ENCODE measurements around the gene KRT5.

GRCh38 chr12:52495389-52495788, 24.8 kb downstream of the KRT5 start:
- TF ChIP-seq CTCF (IDR thresholded peaks at IDR 0.05 in 2 of 3, conservative IDR thresholded peaks at IDR 0.05 in 1 of 3; ENCODE audit: control insufficient read depth in 2 of 3, extremely low read depth in 1 of 3, insufficient read depth in 1 of 3, low read depth in 3 of 3, low read length in 3 of 3) (no peak), MEF2A (IDR thresholded peaks at IDR 0.05; ENCODE audit: insufficient read depth, low read depth, low read length) (no peak), NBN (IDR thresholded peaks at IDR 0.05) (no peak), CEBPZ (IDR thresholded peaks at IDR 0.05; ENCODE audit: low read depth, low read length) (no peak), CREB1 (IDR thresholded peaks at IDR 0.05; ENCODE audit: low read depth) (no peak), POLR2AphosphoS5 (IDR thresholded peaks at IDR 0.05; ENCODE audit: low read length) (no peak)
- TF ChIP-seq, protein P1, sequence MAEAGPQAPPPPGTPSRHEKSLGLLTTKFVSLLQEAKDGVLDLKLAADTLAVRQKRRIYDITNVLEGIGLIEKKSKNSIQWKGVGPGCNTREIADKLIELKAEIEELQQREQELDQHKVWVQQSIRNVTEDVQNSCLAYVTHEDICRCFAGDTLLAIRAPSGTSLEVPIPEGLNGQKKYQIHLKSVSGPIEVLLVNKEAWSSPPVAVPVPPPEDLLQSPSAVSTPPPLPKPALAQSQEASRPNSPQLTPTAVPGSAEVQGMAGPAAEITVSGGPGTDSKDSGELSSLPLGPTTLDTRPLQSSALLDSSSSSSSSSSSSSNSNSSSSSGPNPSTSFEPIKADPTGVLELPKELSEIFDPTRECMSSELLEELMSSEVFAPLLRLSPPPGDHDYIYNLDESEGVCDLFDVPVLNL (IDR thresholded peaks at IDR 0.05; ENCODE audit: low read depth, low read length) = no peak

All from GM12878 (cell line).